ENCODE data around the gene PLPP4.

PLPP4 gene

GRCh38 chr10:120456626-120457430, at the start of gene PLPP4:
Gene PLPP4, plus strand, starts transcription at chr10:120457227. Its CDS starts 79 bp downstream, at chr10:120457306.
- Histone ChIP-seq H3K4me3 (peak within 1 kb of the TSS; percentile 27), H3K4me1 (no peaks in the 10 kb centered on the region), H3K36me3 (replicated peaks) (no peaks in the 10 kb centered on the region), H3K27me3 (ENCODE audit: low read depth) (0 out of 2 replicates have a peak, but pooled peaks cover 4% of the 10 kb centered on the region), H3K9me3 (no peaks in the 10 kb centered on the region)
- DNase-seq (ENCODE audit: low spot score in 2 of 2): peak; percentile 24 to 61
- in situ Hi-C loops (cut with MboI; ENCODE audit: low sequenced_read_pairs): no loop called here

- H3K4me3 ChIP-seq: no peak overlapping the region
- H3K27me3 ChIP-seq (ENCODE audit: low read depth): no peaks in the 10 kb centered on the region
- H3K9me3 ChIP-seq: no peaks in the 10 kb centered on the region
- in situ Hi-C loops (cut with MboI; ENCODE audit: low sequenced_read_pairs): no loop called here
- no peak for DNase-seq (ENCODE audit: low spot score in 2 of 2)
- H3K36me3 ChIP-seq (replicated peaks): no peaks in the 10 kb centered on the region
- no peaks in the 10 kb centered on the region for H3K4me1 ChIP-seq
Observed at GRCh38 chr10:120409816-120410215, 47.2 kb upstream of the PLPP4 start.

- H3K36me3 ChIP-seq (replicated peaks): no peaks in the 10 kb centered on the region
- in situ Hi-C loops (cut with MboI; ENCODE audit: low sequenced_read_pairs): no loop called here
- no peaks in the 10 kb centered on the region for H3K4me1 ChIP-seq
- H3K4me3 ChIP-seq: no peak overlapping the region
- no peaks in the 10 kb centered on the region for H3K9me3 ChIP-seq
- H3K27me3 ChIP-seq (ENCODE audit: low read depth): peaks cover 5% of the 10 kb centered on the region; the same call in 1 of the 2 replicates
- DNase-seq (ENCODE audit: low spot score in 2 of 2): no peak
Observed at GRCh38 chr10:120414946-120415345, 42.1 kb upstream of the PLPP4 start.

- H3K4me1 ChIP-seq: no peaks in the 10 kb centered on the region
- no peaks in the 10 kb centered on the region for H3K9me3 ChIP-seq
Observed at GRCh38 chr10:120415709-120416330, 41.2 kb upstream of the PLPP4 start.

GRCh38 chr10:120420421-120420820, 36.6 kb upstream of the PLPP4 start:
- Histone ChIP-seq H3K9me3 (no peaks in the 10 kb centered on the region), H3K36me3 (replicated peaks) (no peaks in the 10 kb centered on the region), H3K4me3 (no peak overlapping the region), H3K4me1 (no peaks in the 10 kb centered on the region), H3K27me3 (ENCODE audit: low read depth) (peaks cover 5% of the 10 kb centered on the region; the same call in 1 of the 2 replicates)
- DNase-seq (ENCODE audit: low spot score in 2 of 2): no peak
- in situ Hi-C loops (cut with MboI; ENCODE audit: low sequenced_read_pairs): loop anchor here (5.0 kb wide), 1 partner anchor 317 kb away; no protein-coding TSS in a partner anchor

More at GRCh38 chr10:120415709-120416330, 41.2 kb upstream of the PLPP4 start:
- Histone ChIP-seq H3K4me3 (no peak overlapping the region), H3K27me3 (ENCODE audit: low read depth) (peaks cover 5% of the 10 kb centered on the region; the same call in 1 of the 2 replicates), H3K36me3 (replicated peaks) (no peaks in the 10 kb centered on the region)
- DNase-seq (ENCODE audit: low spot score in 2 of 2): no peak
- in situ Hi-C loops (cut with MboI; ENCODE audit: low sequenced_read_pairs): no loop called here

GRCh38 chr10:120421250-120421649, 35.8 kb upstream of the PLPP4 start:
- H3K36me3 ChIP-seq (replicated peaks): no peaks in the 10 kb centered on the region
- no peak for DNase-seq (ENCODE audit: low spot score in 2 of 2)
- H3K4me3 ChIP-seq: no peak overlapping the region
- no peaks in the 10 kb centered on the region for H3K9me3 ChIP-seq
- H3K27me3 ChIP-seq (ENCODE audit: low read depth): peaks cover 5% of the 10 kb centered on the region; the same call in 1 of the 2 replicates
- no peaks in the 10 kb centered on the region for H3K4me1 ChIP-seq
- in situ Hi-C loops (cut with MboI; ENCODE audit: low sequenced_read_pairs): loop anchor here (5.0 kb wide), 1 partner anchor 316 kb away; no protein-coding TSS in a partner anchor

- in situ Hi-C loops (cut with MboI; ENCODE audit: low sequenced_read_pairs): loop anchor here (5.0 kb wide), 1 partner anchor 315 kb away; no protein-coding TSS in a partner anchor
- no peaks in the 10 kb centered on the region for H3K9me3 ChIP-seq
- peaks cover 5% of the 10 kb centered on the region; the same call in 1 of the 2 replicates for H3K27me3 ChIP-seq (ENCODE audit: low read depth)
- H3K4me3 ChIP-seq: no peak overlapping the region
- H3K4me1 ChIP-seq: no peaks in the 10 kb centered on the region
- no peaks in the 10 kb centered on the region for H3K36me3 ChIP-seq (replicated peaks)
- no peak for DNase-seq (ENCODE audit: low spot score in 2 of 2)
Observed at GRCh38 chr10:120422457-120422856, 34.6 kb upstream of the PLPP4 start.

- Histone ChIP-seq H3K27me3 (ENCODE audit: low read depth) (peaks cover 3% of the 10 kb centered on the region; the same call in 1 of the 2 replicates), H3K9me3 (no peaks in the 10 kb centered on the region), H3K4me3 (no peak overlapping the region), H3K36me3 (replicated peaks) (no peaks in the 10 kb centered on the region), H3K4me1 (no peaks in the 10 kb centered on the region)
- in situ Hi-C loops (cut with MboI; ENCODE audit: low sequenced_read_pairs): loop anchor here (5.0 kb wide), 1 partner anchor 314 kb away; no protein-coding TSS in a partner anchor
- DNase-seq (ENCODE audit: low spot score in 2 of 2): peak; percentile 27 to 67
Observed at GRCh38 chr10:120423431-120424197, 33.4 kb upstream of the PLPP4 start.

GRCh38 chr10:120424198-120424464, 32.9 kb upstream of the PLPP4 start:
- DNase-seq (ENCODE audit: low spot score in 2 of 2): no peak
- H3K4me3 ChIP-seq: no peak overlapping the region
- in situ Hi-C loops (cut with MboI; ENCODE audit: low sequenced_read_pairs): loop anchor here (5.0 kb wide), 1 partner anchor 313 kb away; no protein-coding TSS in a partner anchor
- no peaks in the 10 kb centered on the region for H3K4me1 ChIP-seq
- H3K9me3 ChIP-seq: no peaks in the 10 kb centered on the region
- no peaks in the 10 kb centered on the region for H3K36me3 ChIP-seq (replicated peaks)
- H3K27me3 ChIP-seq (ENCODE audit: low read depth): no peaks in the 10 kb centered on the region

GRCh38 chr10:120426306-120426705, 30.7 kb upstream of the PLPP4 start:
- Histone ChIP-seq H3K4me1 (no peaks in the 10 kb centered on the region), H3K27me3 (ENCODE audit: low read depth) (no peaks in the 10 kb centered on the region), H3K4me3 (no peak overlapping the region), H3K36me3 (replicated peaks) (no peaks in the 10 kb centered on the region), H3K9me3 (no peaks in the 10 kb centered on the region)
- DNase-seq (ENCODE audit: low spot score in 2 of 2): no peak
- in situ Hi-C loops (cut with MboI; ENCODE audit: low sequenced_read_pairs): no loop called here

GRCh38 chr10:120428754-120429153, 28.3 kb upstream of the PLPP4 start:
- in situ Hi-C loops (cut with MboI; ENCODE audit: low sequenced_read_pairs): no loop called here
- no peak for DNase-seq (ENCODE audit: low spot score in 2 of 2)

GRCh38 chr10:120429395-120429794, 27.6 kb upstream of the PLPP4 start:
- H3K4me3 ChIP-seq: no peak overlapping the region
- no peaks in the 10 kb centered on the region for H3K4me1 ChIP-seq
- H3K27me3 ChIP-seq (ENCODE audit: low read depth): no peaks in the 10 kb centered on the region
- in situ Hi-C loops (cut with MboI; ENCODE audit: low sequenced_read_pairs): no loop called here
- no peaks in the 10 kb centered on the region for H3K36me3 ChIP-seq (replicated peaks)
- no peak for DNase-seq (ENCODE audit: low spot score in 2 of 2)
- H3K9me3 ChIP-seq: no peaks in the 10 kb centered on the region

More at GRCh38 chr10:120428754-120429153, 28.3 kb upstream of the PLPP4 start:
- Histone ChIP-seq H3K27me3 (ENCODE audit: low read depth) (no peaks in the 10 kb centered on the region), H3K36me3 (replicated peaks) (no peaks in the 10 kb centered on the region), H3K4me1 (no peaks in the 10 kb centered on the region), H3K9me3 (no peaks in the 10 kb centered on the region), H3K4me3 (no peak overlapping the region)

GRCh38 chr10:120431251-120431651, 25.8 kb upstream of the PLPP4 start:
- in situ Hi-C loops (cut with MboI; ENCODE audit: low sequenced_read_pairs): no loop called here
- Histone ChIP-seq H3K4me3 (no peak overlapping the region), H3K36me3 (replicated peaks) (no peaks in the 10 kb centered on the region), H3K4me1 (no peaks in the 10 kb centered on the region), H3K9me3 (no peaks in the 10 kb centered on the region), H3K27me3 (ENCODE audit: low read depth) (no peaks in the 10 kb centered on the region)
- no peak for DNase-seq (ENCODE audit: low spot score in 2 of 2)

Data from HAP-1 (cell line).